IMR-90 (cell line): ENCODE results near the gene PPP1R16B. TPM values are rescaled to one million over a fixed set of nuclear protein-coding genes. Genes with fewer than 3 reads are reported as not detected.
A peak's percentile ranks its signal among the peaks of the same experiment; 100 is the strongest.

Source experiments
- ATAC-seq: fragments of 200-7000 bp; cut with Tn5 transposase; 2 replicates; pipeline ENCODE4 v1.9.1; 2020; ENCODE audit warnings: low read depth, mild to moderate bottlenecking, moderate library complexity
- BruUV-seq: library from RNA; stranded (reverse); fragments of 400-500 nt; replicated peaks from 2 replicates; lab custom pipeline; 2021; lab: Mats Ljungman, UMichigan
- CTCF ChIA-PET: fragments of 300-600 bp; formaldehyde crosslinking; extraction: SDS; loops from one replicate; lab custom pipeline; 2021; ENCODE audit warnings: antibody characterized with exemption; lab: Yijun Ruan, JAX
- POLR2A ChIA-PET: fragments of 300-600 bp; sonication (Branson Sonifier 250); formaldehyde crosslinking; loops from one replicate; lab custom pipeline; 2022; ENCODE audit warnings: antibody characterized with exemption; ENCODE audit not compliant: unreplicated experiment; lab: Charles Lee
- DNase-seq: peaks from one replicate; pipeline ENCODE4 v3.0.0; 2013
- H2AFZ ChIP-seq: replicated peaks from 2 replicates; pipeline ENCODE3; 2013; ENCODE audit warnings: low read length, mild to moderate bottlenecking; ENCODE audit not compliant: poor library complexity
- H2AK5ac ChIP-seq: 2 replicates; pipeline ENCODE4 v1.6.1; 2013; ENCODE audit warnings: low read depth, low read length, inconsistent platforms
- H2AK9ac ChIP-seq: replicated peaks from 2 replicates; pipeline ENCODE3; 2013; ENCODE audit warnings: mild to moderate bottlenecking, low read depth, low read length, moderate library complexity; ENCODE audit not compliant: poor library complexity
- H2BK120ac ChIP-seq: 2 replicates; pipeline ENCODE4 v1.6.1; 2013; ENCODE audit warnings: low read depth, low read length, inconsistent platforms
- H2BK15ac ChIP-seq: 3 replicates; pipeline ENCODE4 v1.6.1; 2013; ENCODE audit warnings: low read depth, low read length, inconsistent platforms
- H2BK20ac ChIP-seq: 2 replicates; pipeline ENCODE4 v1.6.1; 2013; ENCODE audit warnings: low read depth, mild to moderate bottlenecking, inconsistent platforms, low read length, moderate library complexity
- H2BK5ac ChIP-seq: 2 replicates; pipeline ENCODE4 v1.6.1; 2013; ENCODE audit warnings: mild to moderate bottlenecking, low read depth, low read length, inconsistent platforms; ENCODE audit not compliant: poor library complexity, severe bottlenecking
- H3K14ac ChIP-seq: replicated peaks from 2 replicates; pipeline ENCODE4 v1.6.1; 2013; ENCODE audit warnings: low read depth, low read length, inconsistent platforms
- H3K18ac ChIP-seq: 2 replicates; pipeline ENCODE4 v1.6.1; 2013; ENCODE audit warnings: low read depth, low read length, control low read depth
- H3K23ac ChIP-seq: 2 replicates; pipeline ENCODE4 v1.6.1; 2013; ENCODE audit warnings: low read depth, low read length, inconsistent platforms
- H3K27ac ChIP-seq: 2 replicates; pipeline ENCODE4 v1.5.1; 2013; ENCODE audit warnings: mild to moderate bottlenecking, control low read depth, low read length; ENCODE audit not compliant: insufficient read depth
- H3K27me3 ChIP-seq: 2 replicates; pipeline ENCODE4 v1.6.1; 2013; ENCODE audit warnings: low read length; ENCODE audit not compliant: control insufficient read depth, insufficient read depth
- H3K36me3 ChIP-seq: 2 replicates; pipeline ENCODE4 v1.6.1; 2013; ENCODE audit warnings: low read length, mixed read lengths; ENCODE audit not compliant: control insufficient read depth, insufficient read depth
- H3K4ac ChIP-seq: 2 replicates; pipeline ENCODE4 v1.6.1; 2013; ENCODE audit warnings: low read depth, low read length, inconsistent platforms
- H3K4me1 ChIP-seq: 2 replicates; pipeline ENCODE4 v1.6.1; 2013; ENCODE audit warnings: low read length, mixed read lengths; ENCODE audit not compliant: control insufficient read depth, insufficient read depth
- H3K4me2 ChIP-seq: 2 replicates; pipeline ENCODE4 v1.6.1; 2013; ENCODE audit warnings: low read depth, mild to moderate bottlenecking, control low read depth, low read length, moderate library complexity
- H3K4me3 ChIP-seq: 2 replicates; pipeline ENCODE4 v1.5.1; 2013; ENCODE audit warnings: low read depth, mild to moderate bottlenecking, control low read depth, low read length, moderate library complexity; ENCODE audit not compliant: insufficient read depth
- H3K56ac ChIP-seq: 2 replicates; pipeline ENCODE4 v1.6.1; 2013; ENCODE audit warnings: low read length, inconsistent platforms; ENCODE audit not compliant: insufficient read depth; ENCODE audit errors: extremely low read depth
- H3K79me1 ChIP-seq, 2 experiments: 2 replicates each; pipeline ENCODE4 v1.6.1; 2013; ENCODE audit warnings: low read length in 2 of 2, inconsistent platforms in 1 of 2, low read depth in 1 of 2
- H3K9ac ChIP-seq: 2 replicates; pipeline ENCODE4 v1.6.1; 2013; ENCODE audit warnings: low read depth, low read length, control low read depth
- H3K9me1 ChIP-seq: 2 replicates; pipeline ENCODE4 v1.6.1; 2013; ENCODE audit warnings: low read length, inconsistent platforms; ENCODE audit not compliant: insufficient read depth
- H3K9me3 ChIP-seq: 2 replicates; pipeline ENCODE4 v1.6.1; 2013; ENCODE audit warnings: low read length; ENCODE audit not compliant: control insufficient read depth, insufficient read depth
- H4K20me1 ChIP-seq: 2 replicates; pipeline ENCODE4 v1.6.1; 2013; ENCODE audit warnings: low read length, inconsistent platforms; ENCODE audit not compliant: insufficient read depth
- H4K5ac ChIP-seq: 2 replicates; pipeline ENCODE4 v1.6.1; 2013; ENCODE audit warnings: mild to moderate bottlenecking, low read depth, low read length, control low read depth
- H4K8ac ChIP-seq, 2 experiments: 2 replicates each; pipeline ENCODE4 v1.6.1; 2013; ENCODE audit warnings: low read depth in 2 of 2, low read length in 2 of 2, control low read depth in 1 of 2, inconsistent platforms in 1 of 2
- H4K91ac ChIP-seq: 2 replicates; pipeline ENCODE4 v1.6.1; 2013; ENCODE audit warnings: low read depth, low read length, inconsistent platforms; ENCODE audit not compliant: insufficient read depth
- BHLHE40 ChIP-seq: fragments of 150-350 bp; IDR thresholded peaks from 2 replicates; pipeline ENCODE4 v1.6.1; 2016; ENCODE audit warnings: mild to moderate bottlenecking, low read depth, low read length
- CHD1 ChIP-seq: IDR thresholded peaks from 2 replicates; pipeline ENCODE4 v1.6.1; 2012; ENCODE audit warnings: low read depth, low read length, improper control_type of control experiment
- MAFK ChIP-seq: IDR thresholded peaks from 2 replicates; pipeline ENCODE4 v1.6.1; 2012; ENCODE audit warnings: low read depth, low read length, improper control_type of control experiment
- MAZ ChIP-seq: IDR thresholded peaks from 2 replicates; pipeline ENCODE4 v1.6.1; 2012; ENCODE audit warnings: low read depth, mild to moderate bottlenecking, low read length, improper control_type of control experiment, moderate library complexity, borderline replicate concordance
- NFE2L2 ChIP-seq: fragments of 150-350 bp; IDR thresholded peaks from 2 replicates; pipeline ENCODE4 v1.6.1; 2016; ENCODE audit warnings: low read depth, mild to moderate bottlenecking, low read length
- RCOR1 ChIP-seq: IDR thresholded peaks from 2 replicates; pipeline ENCODE4 v1.6.1; 2012; ENCODE audit warnings: mild to moderate bottlenecking, low read length, improper control_type of control experiment; ENCODE audit not compliant: insufficient replicate concordance
- SMC3 ChIP-seq: fragments of 150-350 bp; IDR thresholded peaks from 2 replicates; pipeline ENCODE4 v1.6.1; 2016; ENCODE audit warnings: low read depth, mild to moderate bottlenecking, antibody characterized with exemption, low read length, moderate library complexity
- USF2 ChIP-seq: fragments of 150-350 bp; IDR thresholded peaks from 2 replicates; pipeline ENCODE4 v1.6.1; 2017; ENCODE audit warnings: mild to moderate bottlenecking, antibody characterized with exemption, low read length, low read depth
- WGBS, 2 experiments: methylation state at CpG; one replicate each; pipeline versions ENCODE4 v1.1.5 to v1.1.7; 2013; ENCODE audit warnings: missing lambda C conversion rate in 2 of 2; ENCODE audit not compliant: insufficient read length in 1 of 2; ENCODE audit errors: extremely low coverage in 2 of 2; 5-methylcytosine and 5-hydroxymethylcytosine counted together
- dilution Hi-C: fragments of 300-500 bp; cut with HindIII; formaldehyde crosslinking; loops from one replicate; pipeline ENCODE4 v1.14.3; 2018; ENCODE audit warnings: low sequenced_read_pairs; ENCODE audit not compliant: unreplicated experiment
- in situ Hi-C: fragments of 300-500 bp; cut with MboI; formaldehyde crosslinking; loops from 3 replicates; pipeline ENCODE4 v1.14.3; 2019; ENCODE audit warnings: low sequenced_read_pairs, inconsistent platforms, mixed read lengths
- intact Hi-C: fragments of 100-400 bp; cut with micrococcal nuclease; formaldehyde crosslinking; loops from 2 replicates; pipeline ENCODE4 v1.10.0; 2022
- polyA plus RNA-seq, 3 experiments: library from polyadenylated mRNA; depleted of rRNA; stranded (reverse); fragments of >200 nt; gene quantifications; 2 replicates each; pipeline ENCODE4 v1.2.3, GENCODE V29; 2012; ENCODE audit warnings: low replicate concordance in 1 of 3
- total RNA-seq: library from RNA; depleted of rRNA; stranded (reverse); fragments of >200 nt; gene quantifications from 2 replicates; pipeline ENCODE4 v1.2.3, GENCODE V29; 2012
- TF ChIP-seq, protein P1 (sequence below): conservative IDR thresholded peaks from 2 replicates; pipeline ENCODE4 v1.5.1; 2012; ENCODE audit warnings: mild to moderate bottlenecking, low read depth, low read length, improper control_type of control experiment

The PPP1R16B gene
- total and polyA plus RNA-seq, 2 of the 4 experiments (the other 2 are of a cell fraction): not detected

- TF ChIP-seq, protein P1, sequence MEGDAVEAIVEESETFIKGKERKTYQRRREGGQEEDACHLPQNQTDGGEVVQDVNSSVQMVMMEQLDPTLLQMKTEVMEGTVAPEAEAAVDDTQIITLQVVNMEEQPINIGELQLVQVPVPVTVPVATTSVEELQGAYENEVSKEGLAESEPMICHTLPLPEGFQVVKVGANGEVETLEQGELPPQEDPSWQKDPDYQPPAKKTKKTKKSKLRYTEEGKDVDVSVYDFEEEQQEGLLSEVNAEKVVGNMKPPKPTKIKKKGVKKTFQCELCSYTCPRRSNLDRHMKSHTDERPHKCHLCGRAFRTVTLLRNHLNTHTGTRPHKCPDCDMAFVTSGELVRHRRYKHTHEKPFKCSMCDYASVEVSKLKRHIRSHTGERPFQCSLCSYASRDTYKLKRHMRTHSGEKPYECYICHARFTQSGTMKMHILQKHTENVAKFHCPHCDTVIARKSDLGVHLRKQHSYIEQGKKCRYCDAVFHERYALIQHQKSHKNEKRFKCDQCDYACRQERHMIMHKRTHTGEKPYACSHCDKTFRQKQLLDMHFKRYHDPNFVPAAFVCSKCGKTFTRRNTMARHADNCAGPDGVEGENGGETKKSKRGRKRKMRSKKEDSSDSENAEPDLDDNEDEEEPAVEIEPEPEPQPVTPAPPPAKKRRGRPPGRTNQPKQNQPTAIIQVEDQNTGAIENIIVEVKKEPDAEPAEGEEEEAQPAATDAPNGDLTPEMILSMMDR: no peak
Observed at GRCh38 chr20:38927902-38928578, 122.5 kb downstream of the PPP1R16B start (continued).

- peak overlapping the region in 1 of 2 experiments; percentile 15; a peak in 2 of 4 replicates for H4K8ac ChIP-seq
- no peak overlapping the region for H2AFZ ChIP-seq
- H4K20me1 ChIP-seq: peaks cover 5% of the 10 kb centered on the region; the same call in 1 of the 2 replicates
- no peak overlapping the region for H2BK15ac ChIP-seq
- H3K36me3 ChIP-seq: no peaks in the 10 kb centered on the region
- no peak overlapping the region for H2BK120ac ChIP-seq
- peak overlapping the region; percentile 76; the same call in 1 of the 2 replicates for H2AK5ac ChIP-seq
- no peak overlapping the region for H3K18ac ChIP-seq
- CTCF ChIA-PET: interaction anchor here (1.0 kb wide), 1 partner anchor 119 kb away, joined by 3 read pairs; no protein-coding TSS in a partner anchor
- BruUV-seq: no TSS peak
- no peak overlapping the region for H3K4me3 ChIP-seq
- POLR2A ChIA-PET: no interaction called here
- ATAC-seq: no peak
- peak overlapping the region; percentile 26; the same call in 1 of the 2 replicates for H4K5ac ChIP-seq
- no peak overlapping the region for H2AK9ac ChIP-seq
- H3K4ac ChIP-seq: no peak overlapping the region
- H3K9me1 ChIP-seq: peaks cover 8% of the 10 kb centered on the region; the same call in 1 of the 2 replicates
- no peak overlapping the region for H3K27ac ChIP-seq
- peaks cover 11% of the 10 kb centered on the region for H3K4me1 ChIP-seq
- no peak overlapping the region for H3K56ac ChIP-seq
- intact Hi-C loops: no loop called here
- TF ChIP-seq BHLHE40: no peak
- no peak for TF ChIP-seq RCOR1
- no peak for TF ChIP-seq NFE2L2
- no peak for TF ChIP-seq MAFK
- no peak for TF ChIP-seq SMC3
- no peak for TF ChIP-seq USF2
- no peak for TF ChIP-seq CHD1
- TF ChIP-seq MAZ: no peak
- no peak overlapping the region for H4K91ac ChIP-seq
- no peak overlapping the region for H2BK5ac ChIP-seq
- no peak for DNase-seq
- no peaks in the 10 kb centered on the region for H3K9me3 ChIP-seq
- H3K79me1 ChIP-seq: peaks cover 4 to 45% of the 10 kb centered on the region in 2 experiments; a peak in 2 of 4 replicates
- no CpG with 5 or more reads among the region's 1 CpG for WGBS, 2 experiments
- dilution Hi-C loops: no loop called here
- in situ Hi-C loops: no loop called here
- no peaks in the 10 kb centered on the region for H3K27me3 ChIP-seq
- no peak overlapping the region for H3K4me2 ChIP-seq
- no peak overlapping the region for H3K9ac ChIP-seq
- peak overlapping the region; percentile 64; the same call in 1 of the 2 replicates for H3K23ac ChIP-seq
- H3K14ac ChIP-seq: no peak overlapping the region
- H2BK20ac ChIP-seq: peak overlapping the region; percentile 34; the same call in 1 of the 2 replicates
Observed at GRCh38 chr20:38930242-38930569, 124.7 kb downstream of the PPP1R16B start.
